Endothelial cell of umbilical vein (primary cell): ENCODE results near the gene DENND1A. TPM values are rescaled to one million over a fixed set of nuclear protein-coding genes. Genes with fewer than 3 reads are reported as not detected.

ENCODE experiments used
- BruUV-seq: library from RNA; stranded (reverse); fragments of 400-500 nt; replicated peaks from 2 replicates; lab custom pipeline; 2021; lab: Mats Ljungman, UMichigan
- CTCF ChIA-PET: fragments of 300-600, 350-600 bp; sonication (Branson Sonifier 250); formaldehyde crosslinking; loops from one replicate; lab custom pipeline; 2021; ENCODE audit warnings: antibody characterized with exemption, inconsistent platforms; lab: Charles Lee
- POLR2A ChIA-PET: fragments of 300-600, 350-600 bp; sonication (Branson Sonifier 250); formaldehyde crosslinking; loops from one replicate; lab custom pipeline; 2021; ENCODE audit warnings: antibody characterized with exemption, inconsistent platforms; lab: Charles Lee
- DNase-seq: peaks from one replicate; pipeline ENCODE4 v3.0.0-alpha.2; 2011; ENCODE audit warnings: low read depth, low spot score
- FAIRE-seq: peaks from 2 replicates; lab custom pipeline; 2011; peaks lifted over from hg19 to GRCh38; lab: Jason Lieb, UNC
- H2AFZ ChIP-seq: 2 replicates; pipeline ENCODE4 v1.6.0; 2012; ENCODE audit warnings: low read depth, low read length, control low read depth, inconsistent platforms
- H3K27ac ChIP-seq: 2 replicates; pipeline ENCODE4 v1.5.1; 2011; ENCODE audit warnings: low read depth, mild to moderate bottlenecking, control low read depth, low read length, moderate library complexity; ENCODE audit not compliant: insufficient read depth
- H3K27me3 ChIP-seq, 2 experiments: 2 replicates each; pipeline versions ENCODE4 v1.6.0 to v1.6.1; 2011; ENCODE audit warnings: low read length in 2 of 2, mixed read lengths in 1 of 2; ENCODE audit not compliant: control insufficient read depth in 2 of 2, insufficient read depth in 2 of 2
- H3K36me3 ChIP-seq, 2 experiments: 2 replicates in 1 of 2; 3 replicates in 1 of 2; pipeline ENCODE4 v1.5.1; 2011; ENCODE audit warnings: low read length in 2 of 2, mild to moderate bottlenecking in 1 of 2, moderate library complexity in 1 of 2; ENCODE audit not compliant: control insufficient read depth in 2 of 2, insufficient read depth in 2 of 2; ENCODE audit errors: extremely low read depth in 1 of 2
- H3K4me1 ChIP-seq: 3 replicates; pipeline ENCODE4 v1.5.1; 2011; ENCODE audit warnings: mild to moderate bottlenecking, low read length; ENCODE audit not compliant: control insufficient read depth, insufficient read depth; ENCODE audit errors: extremely low read depth
- H3K4me2 ChIP-seq: 2 replicates; pipeline ENCODE4 v1.6.1; 2011; ENCODE audit warnings: low read length, control low read depth, mixed read lengths; ENCODE audit not compliant: insufficient read depth
- H3K4me3 ChIP-seq, 3 experiments: fragments of 200-600 bp in 1 of 3; sonication (generic), shearing (Covaris generic) in 1 of 3; replicated peaks in 1 of 3; 2 replicates each; pipeline ENCODE4 v1.5.1; 2011 to 2016; ENCODE audit warnings: control low read depth in 3 of 3, low read length in 3 of 3, mild to moderate bottlenecking in 2 of 3, inconsistent platforms in 1 of 3, low read depth in 1 of 3, moderate library complexity in 1 of 3; ENCODE audit not compliant: insufficient read depth in 1 of 3
- H3K79me2 ChIP-seq: 2 replicates; pipeline ENCODE4 v1.6.0; 2012; ENCODE audit warnings: low read length, inconsistent platforms; ENCODE audit not compliant: control insufficient read depth, insufficient read depth
- H3K9ac ChIP-seq: replicated peaks from 2 replicates; pipeline ENCODE3; 2011; ENCODE audit warnings: low read length, control low read depth; ENCODE audit not compliant: insufficient read depth; ENCODE audit errors: extremely low read depth
- H3K9me1 ChIP-seq: replicated peaks from 3 replicates; pipeline ENCODE4 v1.6.0; 2011; ENCODE audit warnings: mild to moderate bottlenecking, low read length; ENCODE audit not compliant: control insufficient read depth, insufficient read depth; ENCODE audit errors: extremely low read depth
- H3K9me3 ChIP-seq: replicated peaks from 2 replicates; pipeline ENCODE4 v1.5.1; 2012; ENCODE audit warnings: low read length, inconsistent platforms; ENCODE audit not compliant: control insufficient read depth, insufficient read depth
- H4K20me1 ChIP-seq: replicated peaks from 2 replicates; pipeline ENCODE3; 2011; ENCODE audit warnings: mild to moderate bottlenecking, low read length; ENCODE audit not compliant: control insufficient read depth, insufficient read depth; ENCODE audit errors: extremely low read depth
- CTCF ChIP-seq, 2 donors: IDR thresholded peaks; 1 replicate in 1 of 2; 2 replicates in 1 of 2; pipeline ENCODE4 v1.5.1; 2011; ENCODE audit warnings: low read length in 2 of 2, mild to moderate bottlenecking in 2 of 2, moderate library complexity in 2 of 2, control low read depth in 1 of 2, inconsistent platforms in 1 of 2, low read depth in 1 of 2; ENCODE audit not compliant: insufficient read depth in 1 of 2; ENCODE audit errors: extremely low read depth in 1 of 2
- EZH2 ChIP-seq: IDR thresholded peaks from 2 replicates; pipeline ENCODE4 v1.6.1; 2012; ENCODE audit warnings: borderline replicate concordance, low read depth, mild to moderate bottlenecking, moderate library complexity, low read length, inconsistent platforms; ENCODE audit not compliant: severe bottlenecking
- FOS ChIP-seq: IDR thresholded peaks from 2 replicates; pipeline ENCODE4 v1.6.1; 2011; ENCODE audit warnings: mild to moderate bottlenecking, low read length, moderate library complexity, borderline replicate concordance; ENCODE audit not compliant: insufficient read depth
- GATA2 ChIP-seq: IDR thresholded peaks from 2 replicates; pipeline ENCODE4 v1.7.0; 2011; ENCODE audit warnings: low read depth, mild to moderate bottlenecking, moderate library complexity, mixed read lengths, low read length; ENCODE audit not compliant: insufficient read length, insufficient read depth
- JUN ChIP-seq: IDR thresholded peaks from 2 replicates; pipeline ENCODE4 v1.6.1; 2011; ENCODE audit warnings: borderline replicate concordance, low read depth; ENCODE audit not compliant: insufficient read length, insufficient read depth
- MAX ChIP-seq: IDR thresholded peaks from 2 replicates; pipeline ENCODE4 v1.6.1; 2011; ENCODE audit not compliant: insufficient read depth, insufficient read length
- MYC ChIP-seq: IDR thresholded peaks from one replicate; pipeline ENCODE4 v1.6.1; 2011; ENCODE audit warnings: mild to moderate bottlenecking, low read depth, low read length
- POLR2A ChIP-seq: IDR thresholded peaks from 2 replicates; pipeline ENCODE4 v1.6.1; 2012; ENCODE audit warnings: low read depth, mild to moderate bottlenecking, control low read depth, low read length
- POLR2AphosphoS5 ChIP-seq: IDR thresholded peaks from 2 replicates; pipeline ENCODE4 v1.6.1; 2012; ENCODE audit warnings: low read depth, mild to moderate bottlenecking, control low read depth, low read length, moderate library complexity; ENCODE audit not compliant: insufficient read depth
- dilution Hi-C: fragments of 300-500 bp; cut with MboI; formaldehyde crosslinking; loops from one replicate; pipeline ENCODE4 v1.15.0; 2019; ENCODE audit warnings: low sequenced_read_pairs; ENCODE audit not compliant: extremely low pct_ligation_motif_present
- intact Hi-C: fragments of 100-400 bp; cut with micrococcal nuclease; formaldehyde crosslinking; loops from one replicate; pipeline ENCODE4 v1.10.0; 2022
- polyA plus RNA-seq, 4 experiments: library from polyadenylated mRNA; depleted of rRNA in 3 of 4; stranded (reverse) in 3 of 4; unstranded in 1 of 4; fragments of >200 nt; gene quantifications; 2 replicates each; pipeline versions ENCODE4 v1.2.1 to v1.2.3, GENCODE V29; 2011 to 2012; ENCODE audit warnings: missing spikeins in 1 of 4
- total RNA-seq: library from RNA; stranded (reverse); gene quantifications from 2 replicates; pipeline ENCODE4 v1.2.3, GENCODE V29; 2021

DENND1A gene
- total and polyA plus RNA-seq, 2 donors (not counting 3 experiments of a cell fraction or from before 2014, with no cell fraction given) = 18.5 to 24.5 TPM

DNA sequence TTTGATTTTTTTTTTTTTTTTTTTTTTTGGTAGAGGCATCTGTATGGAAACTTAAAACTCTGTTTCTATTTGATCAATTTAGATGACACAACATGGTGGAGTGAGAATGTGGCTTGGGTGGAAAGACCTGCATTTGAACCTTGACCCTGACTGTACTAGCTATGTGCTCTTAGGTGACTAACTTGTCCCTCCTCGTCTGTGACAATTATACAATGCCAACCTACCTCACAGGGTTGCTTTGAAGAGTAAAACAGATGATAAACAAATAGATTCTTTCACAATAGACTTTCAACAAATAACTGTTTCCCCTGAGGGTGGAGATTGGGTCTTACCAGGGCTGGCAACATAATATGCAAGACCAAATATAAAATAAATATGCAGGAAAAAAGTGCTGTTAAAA, 464.6 kb downstream of the DENND1A start:
- dilution Hi-C loops (no loop called here), intact Hi-C loops (no loop called here)
- H3K9me3 ChIP-seq = no peaks in the 10 kb centered on the region
- no peak overlapping the region for H2AFZ ChIP-seq
- H3K36me3 ChIP-seq = no peaks in the 10 kb centered on the region
- H3K4me1 ChIP-seq = no peaks in the 10 kb centered on the region
- no peak overlapping the region for H3K9ac ChIP-seq
- no peak overlapping the region for H3K4me2 ChIP-seq
- no peak overlapping the region for H3K27ac ChIP-seq
- H3K27me3 ChIP-seq = no peaks in the 10 kb centered on the region
- H3K4me3 ChIP-seq = no peak overlapping the region
- CTCF ChIA-PET = interaction anchor here (1.1 to 1.2 kb wide), 2 partner anchors 79 to 575 kb away, joined by 3 read pairs; no protein-coding TSS in a partner anchor
- TF ChIP-seq MAX (no peak), POLR2A (no peak), EZH2 (no peak)
- no peaks in the 10 kb centered on the region for H3K9me1 ChIP-seq
- POLR2A ChIA-PET = interaction anchor here (0.7 kb wide), 1 partner anchor 49 kb away, joined by 4 read pairs; no protein-coding TSS in a partner anchor
- no TSS peak for BruUV-seq
- DNase-seq (no peak), FAIRE-seq (no peak)
- H3K79me2 ChIP-seq = no peaks in the 10 kb centered on the region
- no peaks in the 10 kb centered on the region for H4K20me1 ChIP-seq

GRCh38 chr9:123460091-123460490, 469.8 kb downstream of the DENND1A start:
- Histone ChIP-seq H3K4me2 (no peak overlapping the region), H3K27ac (no peak overlapping the region), H4K20me1 (no peaks in the 10 kb centered on the region), H3K79me2 (no peaks in the 10 kb centered on the region), H3K9me3 (no peaks in the 10 kb centered on the region), H3K9me1 (no peaks in the 10 kb centered on the region), H3K9ac (no peak overlapping the region), H3K27me3 (no peaks in the 10 kb centered on the region), H3K4me3 (no peak overlapping the region), H2AFZ (no peak overlapping the region), H3K36me3 (no peaks in the 10 kb centered on the region), H3K4me1 (no peaks in the 10 kb centered on the region)
- DNase-seq = no peak
- no peak for FAIRE-seq
- no peak for TF ChIP-seq POLR2AphosphoS5
- TF ChIP-seq JUN = no peak
- no peak for TF ChIP-seq GATA2
- TF ChIP-seq FOS = no peak
- TF ChIP-seq EZH2 = no peak
- no peak for TF ChIP-seq POLR2A
- no peak for TF ChIP-seq MAX
- TF ChIP-seq CTCF (IDR thresholded peaks at IDR 0.05; ENCODE audit: extremely low read depth in 1 of 2, insufficient read depth in 1 of 2, low read depth in 1 of 2, low read length in 2 of 2) = no peak
- TF ChIP-seq MYC = no peak
- POLR2A ChIA-PET = interaction anchor here (0.7 kb wide), 1 partner anchor 11 kb away, joined by 3 read pairs; no protein-coding TSS in a partner anchor
- dilution Hi-C loops (no loop called here), intact Hi-C loops (no loop called here)
- BruUV-seq = no TSS peak
- CTCF ChIA-PET = interaction anchor here (0.9 to 1.2 kb wide), 2 partner anchors 17 to 24 kb away, joined by 3 read pairs; no protein-coding TSS in a partner anchor
